RWPE2 (cell line): ENCODE measurements around the gene TSPAN5.

Experiments
- ATAC-seq: fragments of 200-7000 bp; cut with Tn5 transposase; 3 replicates; pipeline ENCODE4 v1.9.1; 2021; ENCODE audit warnings: low read depth
- DNase-seq: peaks from one replicate; pipeline ENCODE4 v3.0.0-alpha.2; 2020; ENCODE audit warnings: low spot score
- H3K27ac ChIP-seq: fragments of 450-650 bp; 2 replicates; pipeline ENCODE4 v1.5.1; 2017; ENCODE audit warnings: mild to moderate bottlenecking; ENCODE audit not compliant: poor library complexity, severe bottlenecking
- H3K27me3 ChIP-seq: fragments of 250-450 bp; sonication (Bioruptor Pico); 2 replicates; pipeline ENCODE4 v1.5.1; 2021; ENCODE audit warnings: mild to moderate bottlenecking, moderate library complexity; ENCODE audit not compliant: insufficient read depth, poor library complexity, severe bottlenecking
- H3K36me3 ChIP-seq: fragments of 250-450 bp; sonication (Bioruptor Pico); 2 replicates; pipeline ENCODE4 v1.5.1; 2020; ENCODE audit warnings: low read depth, mild to moderate bottlenecking, moderate library complexity
- H3K4me1 ChIP-seq: fragments of 250-450 bp; sonication (Bioruptor Pico); 2 replicates; pipeline ENCODE4 v1.5.1; 2021; ENCODE audit warnings: mild to moderate bottlenecking, moderate library complexity; ENCODE audit not compliant: insufficient read depth, poor library complexity, severe bottlenecking
- H3K4me3 ChIP-seq: fragments of 250-450 bp; sonication (Bioruptor Pico); 2 replicates; pipeline ENCODE4 v1.5.1; 2021; ENCODE audit warnings: mild to moderate bottlenecking, moderate library complexity; ENCODE audit not compliant: severe bottlenecking
- H3K9me3 ChIP-seq: fragments of 250-450 bp; sonication (Bioruptor Pico); 2 replicates; pipeline ENCODE4 v1.5.1; 2021; ENCODE audit warnings: mild to moderate bottlenecking, moderate library complexity; ENCODE audit not compliant: severe bottlenecking
- TF ChIP-seq, protein P1 (sequence below): fragments of 450-650 bp; IDR thresholded peaks from one replicate; pipeline ENCODE4 v1.5.1; 2017; ENCODE audit warnings: mild to moderate bottlenecking, moderate library complexity; ENCODE audit not compliant: poor library complexity, severe bottlenecking

Gene TSPAN5

DNA sequence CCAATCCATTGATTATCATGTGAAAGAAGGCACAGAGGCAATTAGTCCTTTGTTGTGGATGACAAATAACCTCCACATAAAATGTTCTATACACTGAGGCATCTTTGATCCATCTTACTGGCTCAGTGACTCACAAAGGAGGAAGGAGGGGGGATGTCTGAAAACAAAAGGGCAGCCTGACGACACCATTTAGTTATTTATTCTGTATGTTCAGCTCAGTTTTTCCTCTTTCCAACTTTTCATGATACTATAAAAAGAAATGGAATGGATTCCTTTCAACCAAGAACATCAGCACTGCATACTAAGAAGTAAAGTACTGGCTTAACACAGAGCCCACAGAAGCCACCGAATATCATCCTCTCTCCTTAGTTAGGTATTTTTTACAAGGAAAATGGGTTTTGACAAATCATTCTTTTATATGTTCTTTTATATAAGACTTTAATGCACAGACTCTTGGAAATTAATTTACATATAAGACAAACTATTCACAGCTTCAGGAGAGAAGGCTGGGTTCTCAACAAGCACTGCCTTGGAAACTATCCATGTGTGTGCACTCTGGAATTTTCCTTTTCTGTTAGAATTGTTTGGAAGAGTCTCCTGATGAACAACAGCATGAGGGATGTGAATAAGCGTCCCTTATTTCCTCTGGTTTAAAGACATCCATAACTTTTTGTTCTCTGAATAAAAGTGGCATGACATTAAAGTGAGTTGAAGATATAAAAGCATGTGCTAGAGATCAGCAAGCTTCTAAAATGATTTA, 135.6 kb downstream of the TSPAN5 start:
- Histone ChIP-seq H3K4me3 (no peak overlapping the region), H3K27me3 (no peaks in the 10 kb centered on the region), H3K36me3 (no peaks in the 10 kb centered on the region), H3K27ac (peak overlapping the region; percentile 92), H3K9me3 (no peaks in the 10 kb centered on the region), H3K4me1 (peaks cover 60% of the 10 kb centered on the region)
- DNase-seq (no peak), ATAC-seq (peak; percentile 93)
- TF ChIP-seq, protein P1, sequence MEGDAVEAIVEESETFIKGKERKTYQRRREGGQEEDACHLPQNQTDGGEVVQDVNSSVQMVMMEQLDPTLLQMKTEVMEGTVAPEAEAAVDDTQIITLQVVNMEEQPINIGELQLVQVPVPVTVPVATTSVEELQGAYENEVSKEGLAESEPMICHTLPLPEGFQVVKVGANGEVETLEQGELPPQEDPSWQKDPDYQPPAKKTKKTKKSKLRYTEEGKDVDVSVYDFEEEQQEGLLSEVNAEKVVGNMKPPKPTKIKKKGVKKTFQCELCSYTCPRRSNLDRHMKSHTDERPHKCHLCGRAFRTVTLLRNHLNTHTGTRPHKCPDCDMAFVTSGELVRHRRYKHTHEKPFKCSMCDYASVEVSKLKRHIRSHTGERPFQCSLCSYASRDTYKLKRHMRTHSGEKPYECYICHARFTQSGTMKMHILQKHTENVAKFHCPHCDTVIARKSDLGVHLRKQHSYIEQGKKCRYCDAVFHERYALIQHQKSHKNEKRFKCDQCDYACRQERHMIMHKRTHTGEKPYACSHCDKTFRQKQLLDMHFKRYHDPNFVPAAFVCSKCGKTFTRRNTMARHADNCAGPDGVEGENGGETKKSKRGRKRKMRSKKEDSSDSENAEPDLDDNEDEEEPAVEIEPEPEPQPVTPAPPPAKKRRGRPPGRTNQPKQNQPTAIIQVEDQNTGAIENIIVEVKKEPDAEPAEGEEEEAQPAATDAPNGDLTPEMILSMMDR: no peak

DNA sequence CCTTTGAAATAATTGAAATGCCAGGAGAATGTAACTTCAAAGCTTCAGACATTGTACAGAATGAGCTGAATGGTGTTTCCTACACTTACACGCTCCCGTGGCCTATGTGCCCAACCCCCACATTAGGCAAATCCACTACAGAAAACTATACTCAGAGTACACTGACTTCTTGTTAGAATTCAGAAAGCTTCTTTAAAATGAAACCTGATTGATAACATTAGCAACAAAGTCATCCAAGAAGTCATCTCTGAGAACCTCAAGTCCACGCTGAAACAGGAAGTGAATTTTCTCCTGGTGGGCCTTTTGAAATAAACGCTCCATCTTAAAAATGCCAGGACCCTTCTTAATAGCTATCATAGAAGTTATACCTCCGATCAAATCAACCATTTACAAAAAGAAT, 136.3 kb downstream of the TSPAN5 start:
- no peak overlapping the region for H3K4me3 ChIP-seq
- no peaks in the 10 kb centered on the region for H3K36me3 ChIP-seq
- peaks cover 67% of the 10 kb centered on the region for H3K4me1 ChIP-seq
- TF ChIP-seq, protein P1: no peak
- no peak for ATAC-seq
- no peak for DNase-seq
- peak overlapping the region; percentile 92 for H3K27ac ChIP-seq
- H3K9me3 ChIP-seq: no peaks in the 10 kb centered on the region
- H3K27me3 ChIP-seq: no peaks in the 10 kb centered on the region

DNA sequence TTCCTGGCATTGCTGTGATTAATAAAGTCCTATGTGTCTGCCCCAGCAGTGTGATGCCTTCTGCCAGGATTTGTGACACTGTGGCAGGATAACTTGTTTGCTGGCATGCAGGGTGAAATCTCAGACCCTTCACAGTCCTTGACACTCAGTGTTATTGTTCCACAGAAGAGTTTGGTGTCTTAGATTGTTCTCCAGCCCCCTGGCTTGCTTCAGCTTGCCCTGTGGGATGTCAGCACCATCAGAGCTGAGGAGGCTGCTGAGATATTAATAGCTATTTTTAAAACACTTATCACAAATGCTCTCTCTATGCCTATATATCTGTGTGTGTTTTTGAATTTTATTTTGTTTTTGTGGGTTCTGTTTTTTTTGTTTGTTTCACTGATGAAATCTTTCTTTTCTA, 136.9 kb downstream of the TSPAN5 start:
- no peaks in the 10 kb centered on the region for H3K36me3 ChIP-seq
- peaks cover 69% of the 10 kb centered on the region for H3K4me1 ChIP-seq
- H3K9me3 ChIP-seq: no peaks in the 10 kb centered on the region
- TF ChIP-seq, protein P1: no peak
- DNase-seq (no peak), ATAC-seq (no peak)
- peak overlapping the region; percentile 92 for H3K27ac ChIP-seq
- H3K27me3 ChIP-seq: no peaks in the 10 kb centered on the region
- H3K4me3 ChIP-seq: no peak overlapping the region

DNA sequence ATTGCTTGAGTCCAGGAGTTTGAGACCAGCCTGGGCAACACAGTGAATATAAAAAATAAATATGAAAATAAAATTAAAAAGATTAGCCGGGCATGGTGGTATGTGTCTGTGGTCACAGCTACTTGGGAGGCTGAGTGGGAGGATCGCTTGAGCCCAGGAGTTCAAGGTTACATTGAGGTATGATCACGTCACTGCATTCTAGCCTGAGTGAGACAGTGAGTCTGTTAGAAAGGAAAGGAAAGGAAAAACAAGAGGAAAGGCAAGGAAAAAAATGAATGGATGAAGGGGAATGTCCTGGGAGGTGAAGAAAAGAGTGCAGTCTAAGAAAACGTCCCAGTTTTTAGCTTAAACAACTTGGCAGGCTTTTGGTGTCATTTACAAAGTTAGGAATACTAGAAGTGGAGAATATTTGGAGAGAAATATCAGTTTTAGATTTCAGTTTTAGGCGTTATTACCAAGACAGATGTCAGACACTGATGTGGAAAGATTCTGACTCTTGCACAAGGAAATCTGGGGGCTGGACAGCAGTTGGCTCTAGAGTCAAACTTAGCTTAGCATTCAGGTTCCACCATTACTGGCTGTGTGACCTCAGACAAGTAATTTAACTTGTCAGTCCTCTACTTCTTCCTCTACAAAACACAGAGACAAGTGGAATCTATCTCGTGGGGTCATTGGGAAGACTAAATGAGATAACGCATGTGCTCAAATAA, 139.0 kb downstream of the TSPAN5 start:
- TF ChIP-seq, protein P1: no peak
- peak overlapping the region; percentile 97 for H3K27ac ChIP-seq
- H3K4me1 ChIP-seq: peaks cover 67% of the 10 kb centered on the region
- H3K4me3 ChIP-seq: no peak overlapping the region
- H3K9me3 ChIP-seq: no peaks in the 10 kb centered on the region
- no peak for ATAC-seq
- no peaks in the 10 kb centered on the region for H3K27me3 ChIP-seq
- DNase-seq: no peak
- no peaks in the 10 kb centered on the region for H3K36me3 ChIP-seq
